HG03095 (cell line): Measurements from ENCODE around the gene DAB1.

ENCODE experiments used
- ATAC-seq: cut with Tn5 transposase; IDR thresholded peaks from one replicate; pipeline ENCODE4 v1.9.1; 2021; ENCODE audit warnings: moderate library complexity; ENCODE audit not compliant: unreplicated experiment

DAB1 gene

GRCh38 chr1:57418971-57419370, 4.9 kb downstream of the DAB1 start:
- ATAC-seq = no peak

- no peak for ATAC-seq
Observed at GRCh38 chr1:57411262-57411661, 12.6 kb downstream of the DAB1 start.

- ATAC-seq = no peak
Observed at GRCh38 chr1:57410508-57410907, 13.4 kb downstream of the DAB1 start.

- no peak for ATAC-seq
Observed at GRCh38 chr1:57407928-57408327, 15.9 kb downstream of the DAB1 start.

GRCh38 chr1:57406428-57406970, 17.4 kb downstream of the DAB1 start:
- no peak for ATAC-seq

GRCh38 chr1:57404884-57405283, 19.0 kb downstream of the DAB1 start:
- no peak for ATAC-seq

- no peak for ATAC-seq
Observed at GRCh38 chr1:57403201-57403600, 20.7 kb downstream of the DAB1 start.

- no peak for ATAC-seq
Observed at GRCh38 chr1:57401671-57402070, 22.2 kb downstream of the DAB1 start.

GRCh38 chr1:57400048-57400447, 23.8 kb downstream of the DAB1 start:
- ATAC-seq = no peak

GRCh38 chr1:57393058-57393584, 30.7 kb downstream of the DAB1 start:
- no peak for ATAC-seq

- ATAC-seq = no peak
Observed at GRCh38 chr1:57385336-57385735, 38.5 kb downstream of the DAB1 start.

GRCh38 chr1:57384901-57385300, 39.0 kb downstream of the DAB1 start:
- ATAC-seq = no peak

GRCh38 chr1:57384284-57384683, 39.6 kb downstream of the DAB1 start:
- no peak for ATAC-seq

- ATAC-seq = no peak
Observed at GRCh38 chr1:57381871-57382270, 42.0 kb downstream of the DAB1 start.

GRCh38 chr1:57381426-57381825, 42.4 kb downstream of the DAB1 start:
- no peak for ATAC-seq

- ATAC-seq = no peak
Observed at GRCh38 chr1:57380923-57381322, 42.9 kb downstream of the DAB1 start.

- ATAC-seq = no peak
Observed at GRCh38 chr1:57378534-57378933, 45.3 kb downstream of the DAB1 start.

- no peak for ATAC-seq
Observed at GRCh38 chr1:57377339-57378139, 46.3 kb downstream of the DAB1 start.

GRCh38 chr1:57376041-57376440, 47.8 kb downstream of the DAB1 start:
- no peak for ATAC-seq

GRCh38 chr1:57369889-57370288, 54.0 kb downstream of the DAB1 start:
- no peak for ATAC-seq

- ATAC-seq = no peak
Observed at GRCh38 chr1:57367945-57368344, 55.9 kb downstream of the DAB1 start.

- ATAC-seq = no peak
Observed at GRCh38 chr1:57363643-57364042, 60.2 kb downstream of the DAB1 start.

GRCh38 chr1:57363165-57363564, 60.7 kb downstream of the DAB1 start:
- ATAC-seq = no peak
